GM12878 (cell line): ENCODE measurements around the gene MS4A4E. TPM values are rescaled to one million over a fixed set of nuclear protein-coding genes. Genes with fewer than 3 reads are reported as not detected.

ENCODE experiments used
- ATAC-seq: fragments of 200-7000 bp; cut with Tn5 transposase; 3 replicates; pipeline ENCODE4 v1.9.1; 2020; ENCODE audit warnings: mild to moderate bottlenecking, moderate library complexity
- BruUV-seq: library from RNA; stranded (reverse); fragments of 400-500 nt; replicated peaks from 2 replicates; lab custom pipeline; 2021; lab: Mats Ljungman, UMichigan
- CTCF ChIA-PET: fragments of 300-600 bp; sonication (Branson Sonifier 250); formaldehyde crosslinking; extraction: SDS; loops from one replicate; lab custom pipeline; 2021; ENCODE audit warnings: inconsistent platforms; lab: Yijun Ruan, JAX
- POLR2A ChIA-PET: fragments of 350-600 bp; formaldehyde crosslinking; extraction: SDS; loops from one replicate; lab custom pipeline; 2021; ENCODE audit warnings: inconsistent platforms; lab: Charles Lee
- RAD21 ChIA-PET: fragments of 300-600 bp; sonication (Branson Sonifier 250); formaldehyde crosslinking; loops from one replicate; lab custom pipeline; 2023; ENCODE audit warnings: antibody characterized with exemption; ENCODE audit not compliant: unreplicated experiment; lab: Charles Lee
- SMC1A ChIA-PET: fragments of 300-600 bp; sonication (Branson Sonifier 250); formaldehyde crosslinking; loops from one replicate; lab custom pipeline; 2023; ENCODE audit not compliant: unreplicated experiment, uncharacterized antibody; lab: Charles Lee
- DNase-seq: peaks from one replicate; pipeline ENCODE4 v3.0.0-alpha.2; 2011; ENCODE audit warnings: low read depth, low spot score
- FAIRE-seq: peaks from 3 replicates; lab custom pipeline; 2011; peaks lifted over from hg19 to GRCh38; lab: Jason Lieb, UNC
- H2AFZ ChIP-seq: 2 replicates; pipeline ENCODE4 v1.6.0; 2011; ENCODE audit warnings: low read depth, low read length, control low read depth; ENCODE audit not compliant: control insufficient read depth
- H3K27ac ChIP-seq: 2 replicates; pipeline ENCODE4 v1.5.1; 2011; ENCODE audit warnings: control low read depth; ENCODE audit not compliant: control insufficient read depth, insufficient read depth
- H3K27me3 ChIP-seq, 2 experiments: replicated peaks in 1 of 2; 2 replicates each; pipeline versions ENCODE4 v1.6.0 to v1.6.1; 2011; ENCODE audit warnings: low read length in 1 of 2; ENCODE audit not compliant: control insufficient read depth in 2 of 2, insufficient read depth in 2 of 2
- H3K36me3 ChIP-seq, 2 experiments: 2 replicates each; pipeline ENCODE4 v1.5.1; 2011; ENCODE audit warnings: low read length in 1 of 2; ENCODE audit not compliant: control insufficient read depth in 2 of 2, insufficient read depth in 2 of 2
- H3K4me1 ChIP-seq: 2 replicates; pipeline ENCODE4 v1.6.1; 2011; ENCODE audit warnings: mild to moderate bottlenecking, low read length, moderate library complexity, mixed read lengths; ENCODE audit not compliant: control insufficient read depth, insufficient read depth
- H3K4me2 ChIP-seq: 2 replicates; pipeline ENCODE4 v1.6.0; 2011; ENCODE audit warnings: control low read depth; ENCODE audit not compliant: control insufficient read depth, insufficient read depth
- H3K4me3 ChIP-seq: fragments of 200-600 bp; sonication (generic); 2 replicates; pipeline ENCODE4 v1.5.1; 2016
- H3K79me2 ChIP-seq: 2 replicates; pipeline ENCODE4 v1.6.0; 2011; ENCODE audit warnings: low read length; ENCODE audit not compliant: control insufficient read depth, insufficient read depth
- H3K9ac ChIP-seq: 2 replicates; pipeline ENCODE4 v1.8.0; 2011; ENCODE audit warnings: low read length, control low read depth, mixed read lengths; ENCODE audit not compliant: control insufficient read depth, insufficient read depth
- H3K9me3 ChIP-seq: replicated peaks from 3 replicates; pipeline ENCODE4 v1.5.1; 2011; ENCODE audit warnings: mild to moderate bottlenecking, low read length; ENCODE audit not compliant: control insufficient read depth, insufficient read depth
- H4K20me1 ChIP-seq: 2 replicates; pipeline ENCODE4 v1.6.0; 2011; ENCODE audit not compliant: control insufficient read depth, insufficient read depth
- CUX1 ChIP-seq: IDR thresholded peaks from 2 replicates; pipeline ENCODE4 v1.6.1; 2012; ENCODE audit warnings: improper control_type of control experiment, low read depth, low read length; ENCODE audit not compliant: insufficient replicate concordance
- ESRRA ChIP-seq: IDR thresholded peaks from 2 replicates; pipeline ENCODE4 v1.6.1; 2012; ENCODE audit warnings: mild to moderate bottlenecking, low read length, improper control_type of control experiment
- POLR2AphosphoS2 ChIP-seq: IDR thresholded peaks from 2 replicates; pipeline ENCODE4 v1.6.1; 2011; ENCODE audit warnings: low read depth, mild to moderate bottlenecking, low read length, improper control_type of control experiment, moderate library complexity
- SPI1 ChIP-seq: IDR thresholded peaks from 2 replicates; pipeline ENCODE4 v1.6.1; 2011; ENCODE audit warnings: low read depth, mild to moderate bottlenecking, low read length, moderate library complexity, borderline replicate concordance; ENCODE audit not compliant: insufficient read depth
- ZBTB40 ChIP-seq: fragments of 450-650 bp; IDR thresholded peaks from 2 replicates; pipeline ENCODE4 v1.6.1; 2016; ENCODE audit warnings: mild to moderate bottlenecking, moderate library complexity, borderline replicate concordance
- ZNF687 ChIP-seq: fragments of 450-650 bp; IDR thresholded peaks from 2 replicates; pipeline ENCODE4 v1.6.1; 2017; ENCODE audit warnings: mild to moderate bottlenecking, moderate library complexity
- WGBS: methylation state at CpG from one replicate; pipeline ENCODE4 v1.1.6; 2016; ENCODE audit warnings: low lambda C conversion rate; ENCODE audit not compliant: insufficient replicate concordance, insufficient coverage; ENCODE audit errors: missing lambda C conversion rate; 5-methylcytosine and 5-hydroxymethylcytosine counted together
- in situ Hi-C: fragments of 300-500 bp; cut with MboI; formaldehyde crosslinking; loops from 9 replicates; pipeline ENCODE4 v1.14.3; 2018; ENCODE audit warnings: mixed read lengths
- intact Hi-C: fragments of 100-400 bp; cut with micrococcal nuclease; formaldehyde crosslinking; loops from one replicate; pipeline ENCODE4 v1.14.2; 2022; ENCODE audit not compliant: unreplicated experiment
- polyA plus RNA-seq, 11 experiments: library from polyadenylated mRNA; depleted of rRNA in 4 of 11; unstranded in 6 of 11; stranded (reverse) in 5 of 11; fragments of >200 nt; fragmentation: Nextera tagmentation in 4 of 11; fragmentation: Illumina TruSeq in 1 of 11; extraction: Ambion mirVana in 4 of 11; extraction: Trizol in 1 of 11; gene quantifications; 1 replicate in 1 of 11; 2 replicates in 10 of 11; pipeline versions ENCODE4 v1.2.1 to v1.2.3, GENCODE V29; 2011 to 2016; ENCODE audit warnings: inconsistent platforms in 2 of 11, missing spikeins in 2 of 11, low read depth in 1 of 11
- total RNA-seq, 4 experiments: library from RNA; depleted of rRNA in 3 of 4; stranded (reverse); fragments of >200 nt in 3 of 4; fragmentation: Illumina TruSeq in 1 of 4; extraction: Trizol in 1 of 4; gene quantifications; 2 replicates each; pipeline versions ENCODE4 v1.2.1 to v1.2.3, GENCODE V29; 2013 to 2021

The MS4A4E gene
- total and polyA plus RNA-seq, 10 of the 15 experiments (the other 5 are each of a cell fraction or from before 2014, with no cell fraction given) = 0.06 to 0.92 (median 0.45) TPM; not detected in 3

- no peak for DNase-seq
- Histone ChIP-seq H3K9me3 (no peaks in the 10 kb centered on the region), H3K4me2 (no peak overlapping the region), H2AFZ (no peak overlapping the region), H3K9ac (no peak overlapping the region), H3K36me3 (no peaks in the 10 kb centered on the region), H4K20me1 (no peaks in the 10 kb centered on the region), H3K4me1 (no peaks in the 10 kb centered on the region), H3K79me2 (no peaks in the 10 kb centered on the region), H3K4me3 (no peak overlapping the region), H3K27ac (no peak overlapping the region), H3K27me3 (no peaks in the 10 kb centered on the region)
- ChIA-PET SMC1A (interaction anchor here (1.4 to 2.6 kb wide), 2 partner anchors 16 to 22 kb away, joined by 3 to 8 read pairs; no protein-coding TSS in a partner anchor), POLR2A (no interaction called here), RAD21 (interaction anchor here (1.0 kb wide), 1 partner anchor 16 kb away, joined by 3 read pairs; no protein-coding TSS in a partner anchor), CTCF (interaction anchor here (0.6 to 1.2 kb wide), 2 partner anchors 16 to 181 kb away, joined by 3 to 10 read pairs; no protein-coding TSS in a partner anchor)
- in situ Hi-C loops (no loop called here), intact Hi-C loops (no loop called here)
- 74% methylated on average over 3 of the region's 3 CpGs for WGBS
- TF ChIP-seq ZNF687 (no peak), SPI1 (no peak), ESRRA (no peak), ZBTB40 (no peak), POLR2AphosphoS2 (no peak), CUX1 (no peak)
- no peak for ATAC-seq
- no TSS peak for BruUV-seq
- no peak for FAIRE-seq
Observed at GRCh38 chr11:60235321-60235720, 7.6 kb downstream of the MS4A4E start.
